K562 (cell line): ENCODE results near the gene VIPR1. TPM values are rescaled to one million over a fixed set of nuclear protein-coding genes. Genes with fewer than 3 reads are reported as not detected.

Source experiments
- ATAC-seq: fragments of 200-7000 bp; cut with Tn5 transposase; 3 replicates; pipeline ENCODE4 v1.9.1; 2020; ENCODE audit warnings: moderate library complexity
- BruUV-seq: library from RNA; stranded (reverse); fragments of 400-500 nt; replicated peaks from 2 replicates; lab custom pipeline; 2021; lab: Mats Ljungman, UMichigan
- CTCF ChIA-PET: fragments of 300-600 bp; formaldehyde crosslinking; extraction: SDS; loops from one replicate; lab custom pipeline; 2021; ENCODE audit warnings: low intra/inter-chr PET ratio; lab: Yijun Ruan, JAX
- POLR2A ChIA-PET: fragments of 300-600, 350-650 bp; sonication (Branson Sonifier 250); formaldehyde crosslinking; extraction: SDS; loops from one replicate; lab custom pipeline; 2021; ENCODE audit warnings: antibody characterized with exemption, inconsistent platforms; lab: Yijun Ruan, JAX
- DNase-seq, 4 experiments: peaks; one replicate each; pipeline versions ENCODE4 v3.0.0 to v3.0.0-alpha.2; 2011 to 2018; ENCODE audit warnings: low spot score in 3 of 4, mixed read lengths in 3 of 4; ENCODE audit errors: extremely low read depth in 1 of 4
- FAIRE-seq: peaks from 2 replicates; lab custom pipeline; 2011; peaks lifted over from hg19 to GRCh38; lab: Jason Lieb, UNC
- H2AFZ ChIP-seq: 2 replicates; pipeline ENCODE4 v1.6.0; 2011; ENCODE audit warnings: low read depth, low read length, control low read depth, inconsistent platforms
- H3K27ac ChIP-seq: fragments of 200-600 bp; 3 replicates; pipeline ENCODE4 v1.8.0; 2011; ENCODE audit warnings: low read depth, mild to moderate bottlenecking, control low read depth, inconsistent platforms, low read length, moderate library complexity, mixed read lengths; ENCODE audit errors: extremely low read depth
- H3K27me3 ChIP-seq, 2 experiments: fragments of 300-600 bp in 1 of 2; 2 replicates in 1 of 2; 3 replicates in 1 of 2; pipeline versions ENCODE4 v1.6.0 to v1.8.0; 2011; ENCODE audit warnings: inconsistent platforms in 2 of 2, low read length in 2 of 2, mild to moderate bottlenecking in 1 of 2, mixed read lengths in 1 of 2, moderate library complexity in 1 of 2; ENCODE audit not compliant: control insufficient read depth in 2 of 2, insufficient read depth in 2 of 2
- H3K36me3 ChIP-seq: fragments of 300-600 bp; 3 replicates; pipeline ENCODE4 v1.8.0; 2011; ENCODE audit warnings: mild to moderate bottlenecking, low read length, inconsistent platforms; ENCODE audit not compliant: control insufficient read depth, insufficient read depth
- H3K4me1 ChIP-seq, 2 experiments: fragments of 200-600 bp in 1 of 2; replicated peaks in 1 of 2; 2 replicates in 1 of 2; 3 replicates in 1 of 2; pipeline versions ENCODE4 v1.5.1 to v1.8.0; 2011; ENCODE audit warnings: inconsistent platforms in 2 of 2, low read length in 2 of 2, mild to moderate bottlenecking in 1 of 2, mixed read lengths in 1 of 2, moderate library complexity in 1 of 2; ENCODE audit not compliant: control insufficient read depth in 2 of 2, insufficient read depth in 2 of 2
- H3K4me2 ChIP-seq: 2 replicates; pipeline ENCODE4 v1.6.1; 2011; ENCODE audit warnings: low read length, control low read depth, inconsistent platforms, mixed read lengths; ENCODE audit not compliant: insufficient read depth
- H3K4me3 ChIP-seq: fragments of 200-600 bp; sonication (generic), shearing (Covaris generic); 2 replicates; pipeline ENCODE4 v1.5.1; 2016; ENCODE audit warnings: control low read depth, inconsistent platforms
- H3K79me2 ChIP-seq: fragments of 200-600 bp; 3 replicates; pipeline ENCODE4 v1.8.0; 2011; ENCODE audit warnings: low read length, inconsistent platforms; ENCODE audit not compliant: control insufficient read depth, insufficient read depth
- H3K9ac ChIP-seq, 2 experiments: 2 replicates each; pipeline versions ENCODE4 v1.6.0 to v1.6.1; 2011; ENCODE audit warnings: low read depth in 2 of 2, low read length in 2 of 2, control low read depth in 1 of 2, inconsistent platforms in 1 of 2, mild to moderate bottlenecking in 1 of 2, mixed read lengths in 1 of 2; ENCODE audit not compliant: insufficient read depth in 1 of 2
- H3K9me1 ChIP-seq: one replicate; pipeline ENCODE4 v1.6.0; 2011; ENCODE audit warnings: inconsistent platforms, mild to moderate bottlenecking, low read length, moderate library complexity; ENCODE audit not compliant: control insufficient read depth, insufficient read depth
- H3K9me3 ChIP-seq: replicated peaks from 2 replicates; pipeline ENCODE4 v1.5.1; 2011; ENCODE audit warnings: low read depth, low read length, inconsistent platforms; ENCODE audit not compliant: control insufficient read depth, insufficient read depth
- H4K20me1 ChIP-seq: replicated peaks from 2 replicates; pipeline ENCODE4 v1.6.1; 2011; ENCODE audit warnings: low read length, inconsistent platforms, mixed read lengths; ENCODE audit not compliant: control insufficient read depth, insufficient read depth
- CAMTA2 ChIP-seq: fragments of 250-450 bp; sonication (Bioruptor Pico); conservative IDR thresholded peaks from 2 replicates; pipeline ENCODE4 v1.5.1; 2022
- CREB5 ChIP-seq: fragments of 250-450 bp; sonication (Bioruptor Pico); IDR thresholded peaks from 2 replicates; pipeline ENCODE4 v1.5.0; 2020; ENCODE audit warnings: mild to moderate bottlenecking
- DACH1 ChIP-seq: fragments of 450-650 bp; IDR thresholded peaks from 2 replicates; pipeline ENCODE4 v1.6.1; 2018; ENCODE audit not compliant: partially characterized antibody
- EZH2 ChIP-seq: IDR thresholded peaks from 2 replicates; pipeline ENCODE4 v1.6.1; 2012; ENCODE audit warnings: low read depth, mild to moderate bottlenecking, inconsistent platforms, low read length, borderline replicate concordance
- GATAD2B ChIP-seq: fragments of 450-650 bp; IDR thresholded peaks from 2 replicates; pipeline ENCODE4 v1.6.1; 2017; ENCODE audit warnings: mild to moderate bottlenecking, borderline replicate concordance
- MEF2A ChIP-seq: IDR thresholded peaks from 2 replicates; pipeline ENCODE4 v1.6.1; 2011; ENCODE audit warnings: low read depth, mild to moderate bottlenecking, low read length, moderate library complexity; ENCODE audit not compliant: control insufficient read depth
- NR2C2 ChIP-seq, 2 experiments: fragments of 200-800 bp in 1 of 2; sonication (Bioruptor generic) in 1 of 2; sonication (generic) in 1 of 2; formaldehyde crosslinking in 1 of 2; IDR thresholded peaks; 2 replicates each; pipeline versions ENCODE4 v1.6.1 to v1.8.0; 2016 to 2022; ENCODE audit warnings: mild to moderate bottlenecking in 1 of 2, missing compliant biosample characterization in 1 of 2, missing genetic modification characterization in 1 of 2, missing genetic modification reagents in 1 of 2
- POLR2B ChIP-seq: fragments of 450-650 bp; IDR thresholded peaks from 2 replicates; pipeline ENCODE4 v1.6.1; 2018; ENCODE audit warnings: low read depth; ENCODE audit not compliant: partially characterized antibody
- RBM39 ChIP-seq: fragments of 200-400 bp; formaldehyde crosslinking; optimal IDR thresholded peaks from 2 replicates; pipeline ENCODE3; 2018; ENCODE audit warnings: low read depth, low read length
- RFX1 ChIP-seq: fragments of 450-650 bp; IDR thresholded peaks from 2 replicates; pipeline ENCODE4 v1.6.1; 2016; ENCODE audit warnings: mild to moderate bottlenecking, moderate library complexity
- ZFPM2 ChIP-seq: fragments of 250-450 bp; sonication (Bioruptor Pico); IDR thresholded peaks from 2 replicates; pipeline ENCODE4 v1.5.1; 2022; ENCODE audit warnings: mild to moderate bottlenecking
- WGBS: fragments of 100-300 bp; shearing (Covaris generic); methylation state at CpG from one replicate; pipeline ENCODE4 v1.1.6; 2016; ENCODE audit warnings: low coverage, mixed read lengths; ENCODE audit not compliant: insufficient coverage; ENCODE audit errors: missing lambda C conversion rate; 5-methylcytosine and 5-hydroxymethylcytosine counted together
- in situ Hi-C: fragments of 300-500 bp; cut with MboI; formaldehyde crosslinking; loops from 4 replicates; pipeline ENCODE4 v1.15.0; 2018; ENCODE audit warnings: inconsistent platforms, mixed read lengths
- intact Hi-C: fragments of 100-400 bp; cut with micrococcal nuclease; formaldehyde crosslinking; loops from 2 replicates; pipeline ENCODE4 v1.14.2; 2022
- polyA plus RNA-seq, 8 experiments: library from polyadenylated mRNA; depleted of rRNA in 4 of 8; stranded (reverse) in 5 of 8; unstranded in 3 of 8; fragments of >200 nt; fragmentation: Nextera tagmentation in 2 of 8; fragmentation: Illumina TruSeq in 1 of 8; extraction: Ambion mirVana in 2 of 8; extraction: Trizol in 1 of 8; gene quantifications; 2 replicates each; pipeline versions ENCODE4 v1.2.1 to v1.2.3, GENCODE V29; 2011 to 2014; ENCODE audit warnings: inconsistent platforms in 1 of 8, missing spikeins in 1 of 8
- total RNA-seq, 7 experiments: library from RNA; depleted of rRNA in 6 of 7; stranded (reverse); fragments of >200 nt in 6 of 7; fragmentation: Illumina TruSeq in 2 of 7; extraction: Trizol in 2 of 7; gene quantifications; 2 replicates each; pipeline versions ENCODE4 v1.2.1 to v1.2.3, GENCODE V29; 2011 to 2021; ENCODE audit warnings: low replicate concordance in 1 of 7

The VIPR1 gene
- total and polyA plus RNA-seq, 9 of the 15 experiments (the other 6 are each of a cell fraction or from before 2014, with no cell fraction given) = 0.04 to 0.38 (median 0.12) TPM; not detected in 3

DNA sequence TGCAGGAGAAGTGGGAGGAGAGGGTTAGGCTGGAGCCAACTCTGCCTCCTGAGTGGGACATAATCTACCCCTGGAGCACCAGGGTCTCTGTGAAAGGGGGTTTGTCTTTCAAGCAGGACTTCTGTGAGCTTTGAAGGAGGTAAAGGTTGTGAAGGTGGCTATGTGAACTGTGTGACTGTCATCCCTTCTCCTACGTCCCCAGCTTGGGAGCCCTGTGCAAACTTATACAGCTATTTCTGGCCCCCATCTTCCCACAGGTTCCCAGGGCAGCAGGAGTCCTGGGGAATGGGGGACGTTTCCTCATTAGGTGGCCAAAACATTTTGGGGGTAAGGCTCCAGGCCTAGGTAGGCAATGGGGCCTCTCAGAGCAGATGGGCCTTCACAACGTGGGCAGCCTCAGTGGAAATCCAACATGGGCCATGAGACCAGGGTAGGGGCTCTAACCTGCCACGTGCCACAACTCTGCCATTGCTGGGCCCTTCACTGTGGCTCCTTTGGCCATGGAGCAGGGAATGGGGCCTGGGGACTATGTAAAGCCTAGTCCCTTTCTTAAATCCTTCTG lies 3.5 kb downstream of the VIPR1 start:
- no peak overlapping the region for H2AFZ ChIP-seq
- BruUV-seq = no TSS peak
- no peak overlapping the region for H3K4me2 ChIP-seq
- intact Hi-C loops (no loop called here), in situ Hi-C loops (no loop called here)
- DNase-seq (no peak), ATAC-seq (no peak), FAIRE-seq (no peak)
- H3K27ac ChIP-seq = no peak overlapping the region
- H4K20me1 ChIP-seq = peaks cover 21% of the 10 kb centered on the region
- H3K36me3 ChIP-seq = no peaks in the 10 kb centered on the region
- no peaks in the 10 kb centered on the region for H3K79me2 ChIP-seq
- H3K4me3 ChIP-seq = no peak overlapping the region
- WGBS = 28% methylated on average over 4 of the region's 4 CpGs
- no peaks in the 10 kb centered on the region for H3K9me1 ChIP-seq
- TF ChIP-seq CREB5 (CRISPR knock-in tag) (no peak), NR2C2 (CRISPR knock-in tag; IDR thresholded peaks at IDR 0.05) (no peak), NR2C2 (tag; IDR thresholded peaks at IDR 0.05) (no peak), RBM39 (no peak), CAMTA2 (CRISPR knock-in tag) (no peak), DACH1 (no peak), ZFPM2 (CRISPR knock-in tag) (no peak), RFX1 (no peak), MEF2A (no peak), GATAD2B (no peak), POLR2B (no peak), EZH2 (no peak)
- H3K9me3 ChIP-seq = no peaks in the 10 kb centered on the region
- ChIA-PET POLR2A (interaction anchor here (1.5 kb wide), 1 partner anchor 8 kb away, joined by 4 read pairs; no protein-coding TSS in a partner anchor), CTCF (no interaction called here)
- H3K9ac ChIP-seq = 0 out of 4 replicates have a peak overlapping the region, but pooled peaks of 1 of the 2 experiments have one; percentile 23
- peaks cover 6 to 42% of the 10 kb centered on the region in 2 experiments; a peak in 4 of 5 replicates for H3K27me3 ChIP-seq
- H3K4me1 ChIP-seq = peaks cover 4 to 27% of the 10 kb centered on the region in 2 experiments; a peak in 4 of 5 replicates
